Hindlimb muscle (tissue), 1 donor: ENCODE measurements around the gene CYSRT1. TPM values are rescaled to one million over a fixed set of nuclear protein-coding genes. Genes with fewer than 3 reads are reported as not detected.

Experiments
- DNase-seq: peaks from one replicate; pipeline ENCODE4 v3.0.0-alpha.2; 2013
- polyA plus RNA-seq: library from polyadenylated mRNA; unstranded; fragments of 120-200 nt; gene quantifications from one replicate; pipeline ENCODE4 v1.2.1, GENCODE V29; 2013; ENCODE audit not compliant: insufficient read length

CYSRT1 gene
- polyA plus RNA-seq, 1 donor: 2.5 TPM

- DNase-seq: no peak
These were observed 12.5 kb upstream of the CYSRT1 start for GRCh38 chr9:137212520-137212919.

GRCh38 chr9:137213160-137214060 lies 11.6 kb upstream of the CYSRT1 start:
- DNase-seq: no peak

GRCh38 chr9:137214620-137215019 lies 10.4 kb upstream of the CYSRT1 start:
- DNase-seq: no peak

- no peak for DNase-seq
These were observed 9.6 kb upstream of the CYSRT1 start for GRCh38 chr9:137215196-137215986.

GRCh38 chr9:137216188-137216965 lies 8.6 kb upstream of the CYSRT1 start:
- DNase-seq: no peak

- DNase-seq: no peak
These were observed 7.4 kb upstream of the CYSRT1 start for GRCh38 chr9:137217276-137218211.

GRCh38 chr9:137218212-137218753 lies 6.7 kb upstream of the CYSRT1 start:
- DNase-seq: no peak

- no peak for DNase-seq
These were observed 6.2 kb upstream of the CYSRT1 start for GRCh38 chr9:137218754-137219271.

- no peak for DNase-seq
These were observed 5.1 kb upstream of the CYSRT1 start for GRCh38 chr9:137219757-137220316.

GRCh38 chr9:137220317-137221094 lies 4.5 kb upstream of the CYSRT1 start:
- no peak for DNase-seq

- DNase-seq: no peak
These were observed 3.9 kb upstream of the CYSRT1 start for GRCh38 chr9:137221095-137221505.

- no peak for DNase-seq
These were observed 3.4 kb upstream of the CYSRT1 start for GRCh38 chr9:137221506-137222111.

- no peak for DNase-seq
These were observed 2.5 kb upstream of the CYSRT1 start, which contains the start of gene RNF208 for GRCh38 chr9:137222190-137223077. Gene RNF208, minus strand, starts transcription at chr9:137222240. Its CDS starts 1,028 bp downstream, at chr9:137221212.

GRCh38 chr9:137223078-137223970 lies 1.6 kb upstream of the CYSRT1 start:
- DNase-seq: peak; percentile 96

GRCh38 chr9:137225699-137226331 lies 841 bp downstream of the CYSRT1 start:
- DNase-seq: no peak

GRCh38 chr9:137226338-137227053 lies 1.5 kb downstream of the CYSRT1 start:
- no peak for DNase-seq
